Dedifferentiated amniotic fluid mesenchymal stem cell (primary cell): ENCODE data around the gene GNA15.

Source experiments
- DNase-seq: peaks from one replicate; pipeline ENCODE4 v3.0.0-alpha.2; 2016; ENCODE audit errors: extremely low spot score

Gene GNA15

DNA sequence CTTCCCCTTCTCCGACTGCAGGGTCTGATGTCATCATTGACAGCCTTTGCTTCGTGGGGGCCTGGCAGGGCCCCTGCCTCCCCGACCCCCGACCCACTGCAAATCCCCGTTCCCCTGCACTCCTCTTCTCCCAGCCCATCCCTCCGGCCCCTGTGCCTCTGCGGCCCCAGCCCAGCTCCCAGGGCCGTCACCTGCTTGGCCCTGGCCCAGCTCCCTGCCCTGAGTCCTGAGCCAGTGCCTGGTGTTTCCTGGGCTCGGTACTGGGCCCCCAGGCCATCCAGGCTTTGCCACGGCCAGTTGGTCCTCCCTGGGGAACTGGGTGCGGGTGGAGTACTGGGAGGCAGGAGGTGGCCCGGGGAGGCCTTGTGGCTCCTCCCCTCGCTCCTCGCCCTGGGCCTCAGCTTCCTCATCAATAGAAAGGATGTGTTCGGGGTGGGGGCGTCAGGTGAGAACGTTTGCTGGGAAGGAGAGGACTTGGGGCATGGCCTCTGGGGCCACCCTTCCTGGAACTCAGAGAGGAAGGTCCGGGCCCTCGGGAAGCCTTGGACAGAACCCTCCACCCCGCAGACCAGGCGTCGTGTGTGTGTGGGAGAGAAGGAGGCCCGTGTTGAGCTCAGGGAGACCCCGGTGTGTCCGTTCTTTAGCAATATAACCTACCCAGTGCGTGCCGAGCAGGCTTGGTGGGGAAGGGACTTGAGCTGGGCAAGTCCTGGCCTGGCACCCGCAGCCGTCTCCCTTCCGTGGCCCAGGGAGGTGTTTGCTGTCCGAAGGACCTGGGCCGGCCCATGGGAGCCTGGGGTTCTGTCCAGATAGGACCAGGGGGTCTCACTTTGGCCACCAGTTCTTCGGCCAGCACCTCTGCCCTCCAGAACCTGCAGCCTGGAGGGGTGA, 72.7 kb downstream of the GNA15 start:
- no peak for DNase-seq

DNA sequence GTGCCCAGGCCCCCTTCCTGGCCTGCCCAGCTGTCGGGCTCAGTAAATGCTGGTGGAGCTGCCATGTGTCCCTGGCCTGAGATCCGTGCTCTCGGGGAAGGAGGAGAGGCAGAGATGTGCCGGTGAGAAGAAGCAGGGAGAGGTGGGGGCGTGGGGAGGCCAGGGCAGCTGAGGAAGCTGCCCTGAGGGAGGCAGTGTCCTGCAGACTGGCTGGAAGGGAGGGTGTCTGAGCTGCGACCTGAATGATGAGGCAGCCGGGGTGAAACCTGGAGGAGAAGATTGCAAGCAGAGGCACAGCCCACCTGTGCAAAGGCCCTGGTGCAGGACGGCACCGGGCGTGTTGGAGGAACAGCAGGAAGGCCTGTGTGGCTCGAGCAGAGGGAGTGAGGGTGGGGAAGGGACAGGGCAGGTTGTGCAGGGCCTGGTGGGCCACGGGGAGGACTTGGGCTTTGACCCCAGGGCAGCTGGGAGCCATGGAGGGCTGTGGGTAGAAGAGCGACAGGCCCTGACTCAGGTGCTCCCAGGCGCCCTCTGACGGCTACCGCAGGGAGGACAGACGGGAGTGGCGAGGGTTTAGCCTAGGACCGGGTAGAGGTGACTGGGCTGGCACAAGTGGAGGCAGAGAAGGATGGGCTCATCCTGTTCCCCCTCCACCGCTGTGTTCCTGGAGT, 74.6 kb downstream of the GNA15 start:
- no peak for DNase-seq

DNA sequence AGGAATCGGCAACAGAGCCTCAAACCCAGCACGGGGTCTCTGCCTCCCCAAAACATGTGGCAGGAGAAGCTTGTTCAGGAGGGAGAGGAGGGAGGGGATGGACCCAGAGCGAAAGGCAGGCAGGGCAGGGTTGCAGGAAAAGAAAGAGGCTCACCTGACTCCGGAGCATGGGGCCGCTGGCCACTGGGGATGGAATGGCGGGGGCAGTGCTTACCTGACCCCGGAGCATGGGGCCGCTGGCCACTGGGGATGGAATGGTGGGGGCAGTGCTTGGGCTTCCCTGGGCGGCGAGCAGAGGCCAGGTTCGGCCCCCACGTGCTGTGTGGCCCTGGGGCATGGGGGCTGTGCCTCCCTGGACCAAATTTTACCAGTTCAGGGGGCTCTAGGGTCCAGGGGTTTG, 75.4 kb downstream of the GNA15 start:
- no peak for DNase-seq

DNA sequence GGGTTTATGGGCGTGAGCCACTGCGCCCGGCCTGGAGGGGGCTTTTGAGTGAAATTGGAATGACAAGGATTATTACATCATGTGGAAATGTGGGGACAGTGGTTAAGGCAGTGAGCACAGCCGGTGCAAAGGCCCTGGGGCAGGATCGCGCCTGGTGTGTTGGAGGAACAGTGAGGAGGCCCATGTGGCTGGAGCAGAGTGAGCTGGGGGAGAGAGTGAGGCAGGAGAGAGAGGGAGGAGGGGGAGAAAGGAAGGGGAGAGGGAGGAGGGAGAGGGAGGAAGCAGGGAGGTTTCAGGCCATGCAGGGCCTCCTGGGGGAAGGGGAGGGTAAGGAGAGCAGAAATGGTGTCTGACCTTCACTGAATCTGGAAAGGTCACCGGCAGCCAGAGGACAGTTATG, 77.3 kb downstream of the GNA15 start:
- no peak for DNase-seq
